ENCODE measurements around the gene KRT74. TPM values are rescaled to one million over a fixed set of nuclear protein-coding genes. Genes with fewer than 3 reads are reported as not detected.

KRT74 gene
- total and polyA plus RNA-seq, 4 experiments from 2014 or later, result not detected

DNA sequence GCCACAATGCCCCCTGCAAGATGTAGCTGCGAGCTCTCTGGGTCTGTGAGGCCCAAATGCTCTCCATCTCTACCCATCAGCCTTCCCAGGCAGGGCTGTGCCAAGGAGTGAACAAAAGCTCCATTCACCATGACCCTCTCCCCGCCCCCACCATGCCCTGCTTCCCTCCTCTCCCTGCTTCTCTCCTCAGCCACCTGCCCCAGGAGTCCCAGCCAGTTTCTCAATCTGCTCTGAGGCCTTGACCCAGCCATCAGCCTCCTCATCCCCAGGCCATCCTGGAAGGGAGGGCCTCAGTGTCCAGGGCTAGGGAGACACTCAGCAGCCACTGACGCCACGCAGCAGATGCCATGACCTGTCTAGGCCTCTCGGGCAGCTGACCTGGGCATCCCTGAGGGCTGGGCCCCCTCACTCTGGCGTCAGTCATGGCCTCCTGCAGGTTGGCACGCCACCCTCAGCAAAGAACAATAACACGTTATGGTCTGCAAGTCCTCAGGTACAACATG is 45.0 kb downstream of the KRT74 start:
- Mint-ChIP-seq H3K36me3 (no peaks in the 10 kb centered on the region), H3K27me3 (peaks cover 0 to 9% of the 10 kb centered on the region in 2 donors), H3K9me3 (no peaks in the 10 kb centered on the region), H3K4me1 (no peaks in the 10 kb centered on the region), H3K27ac (no peak overlapping the region), H3K4me3 (no peak overlapping the region)
- no peak overlapping the region for H3K4me3 ChIP-seq (ENCODE audit: low read length in 2 of 2)
- DNase-seq, result no peak
- no peak overlapping the region for H3K27ac ChIP-seq (ENCODE audit: low read depth, low read length)
- H3K27me3 ChIP-seq (ENCODE audit: insufficient read depth, low read length), result no peaks in the 10 kb centered on the region
- ChIA-PET CTCF (ENCODE audit: partially characterized antibody) (no interaction called here), POLR2A (ENCODE audit: partially characterized antibody) (no interaction called here)
- intact Hi-C loops (cut with micrococcal nuclease), result no loop called here
- no peaks in the 10 kb centered on the region for H3K36me3 ChIP-seq (ENCODE audit: insufficient read depth, low read length)
- no peaks in the 10 kb centered on the region for H3K9me3 ChIP-seq (ENCODE audit: control insufficient read depth in 1 of 2, low read length in 2 of 2)
- no peaks in the 10 kb centered on the region for H3K4me1 ChIP-seq (ENCODE audit: insufficient read depth, low read length)

DNA sequence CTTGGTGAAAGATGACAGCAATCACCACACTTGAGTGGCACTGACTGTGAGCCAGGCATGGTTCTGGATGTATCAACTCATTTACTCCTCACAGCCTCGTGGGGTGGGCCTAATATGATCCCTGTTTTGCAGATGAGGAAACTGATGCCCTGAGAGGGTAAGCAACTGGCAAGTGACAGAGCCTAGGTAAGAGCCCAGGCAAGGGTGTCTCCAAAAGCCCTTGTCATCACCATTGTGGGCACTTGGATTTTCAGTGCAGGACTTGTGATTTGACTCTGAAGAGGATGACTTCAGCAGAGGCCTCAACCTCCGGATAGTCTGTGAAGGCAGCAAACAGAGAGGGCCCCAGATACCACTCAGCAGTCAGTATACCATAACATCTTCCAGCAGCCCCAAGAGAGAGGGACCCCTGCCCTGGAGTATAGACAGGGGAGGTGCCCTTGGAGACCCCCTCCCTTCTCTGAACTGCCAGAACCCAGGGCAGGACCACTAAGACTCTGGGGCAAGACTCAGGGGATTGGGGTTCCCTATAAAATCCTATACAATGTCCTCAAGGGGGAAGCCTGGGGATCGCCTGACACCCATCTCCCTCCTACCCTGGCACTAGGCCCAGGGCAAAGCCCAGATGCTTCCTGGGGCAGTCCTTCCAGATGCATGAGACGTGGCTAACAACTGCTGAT is 46.4 kb downstream of the KRT74 start:
- H3K36me3 ChIP-seq (ENCODE audit: insufficient read depth, low read length), result no peaks in the 10 kb centered on the region
- ChIA-PET CTCF (ENCODE audit: partially characterized antibody) (no interaction called here), POLR2A (ENCODE audit: partially characterized antibody) (no interaction called here)
- intact Hi-C loops (cut with micrococcal nuclease), result no loop called here
- no peaks in the 10 kb centered on the region for H3K4me1 Mint-ChIP-seq
- no peak for DNase-seq
- no peaks in the 10 kb centered on the region for H3K9me3 ChIP-seq (ENCODE audit: control insufficient read depth in 1 of 2, low read length in 2 of 2)
- H3K36me3 Mint-ChIP-seq, result no peaks in the 10 kb centered on the region
- H3K27me3 ChIP-seq (ENCODE audit: insufficient read depth, low read length), result no peaks in the 10 kb centered on the region
- no peaks in the 10 kb centered on the region for H3K9me3 Mint-ChIP-seq
- H3K4me1 ChIP-seq (ENCODE audit: insufficient read depth, low read length), result no peaks in the 10 kb centered on the region
- H3K27ac Mint-ChIP-seq, result no peak overlapping the region
- H3K27ac ChIP-seq (ENCODE audit: low read depth, low read length), result no peak overlapping the region
- no peak overlapping the region for H3K4me3 ChIP-seq (ENCODE audit: low read length in 2 of 2)
- H3K27me3 Mint-ChIP-seq, result peaks cover 2 to 6% of the 10 kb centered on the region in 2 donors
- H3K4me3 Mint-ChIP-seq, result no peak overlapping the region

DNA sequence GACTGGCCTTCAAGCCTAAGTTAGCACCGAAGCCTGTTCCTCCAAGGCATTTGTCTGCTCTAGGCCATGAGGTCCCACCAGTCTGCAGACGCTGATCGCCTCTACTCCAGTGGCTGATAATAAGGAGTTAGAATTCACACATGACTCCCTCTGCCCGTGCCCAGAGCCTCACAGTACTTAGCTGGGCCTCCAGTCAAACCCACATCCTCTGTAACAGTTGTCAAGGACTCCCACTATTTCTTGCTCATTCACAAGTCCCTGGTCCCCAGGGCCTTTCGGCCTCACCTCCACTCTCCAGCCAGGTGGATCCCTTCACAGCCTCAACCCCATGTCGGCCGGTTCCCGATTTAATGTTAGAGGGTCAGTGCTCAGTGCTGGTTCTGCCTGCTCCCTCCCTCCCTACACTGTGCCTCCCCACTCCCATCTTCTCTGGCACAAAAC is 47.1 kb downstream of the KRT74 start:
- DNase-seq, result no peak
- CTCF ChIA-PET (ENCODE audit: partially characterized antibody), result no interaction called here

DNA sequence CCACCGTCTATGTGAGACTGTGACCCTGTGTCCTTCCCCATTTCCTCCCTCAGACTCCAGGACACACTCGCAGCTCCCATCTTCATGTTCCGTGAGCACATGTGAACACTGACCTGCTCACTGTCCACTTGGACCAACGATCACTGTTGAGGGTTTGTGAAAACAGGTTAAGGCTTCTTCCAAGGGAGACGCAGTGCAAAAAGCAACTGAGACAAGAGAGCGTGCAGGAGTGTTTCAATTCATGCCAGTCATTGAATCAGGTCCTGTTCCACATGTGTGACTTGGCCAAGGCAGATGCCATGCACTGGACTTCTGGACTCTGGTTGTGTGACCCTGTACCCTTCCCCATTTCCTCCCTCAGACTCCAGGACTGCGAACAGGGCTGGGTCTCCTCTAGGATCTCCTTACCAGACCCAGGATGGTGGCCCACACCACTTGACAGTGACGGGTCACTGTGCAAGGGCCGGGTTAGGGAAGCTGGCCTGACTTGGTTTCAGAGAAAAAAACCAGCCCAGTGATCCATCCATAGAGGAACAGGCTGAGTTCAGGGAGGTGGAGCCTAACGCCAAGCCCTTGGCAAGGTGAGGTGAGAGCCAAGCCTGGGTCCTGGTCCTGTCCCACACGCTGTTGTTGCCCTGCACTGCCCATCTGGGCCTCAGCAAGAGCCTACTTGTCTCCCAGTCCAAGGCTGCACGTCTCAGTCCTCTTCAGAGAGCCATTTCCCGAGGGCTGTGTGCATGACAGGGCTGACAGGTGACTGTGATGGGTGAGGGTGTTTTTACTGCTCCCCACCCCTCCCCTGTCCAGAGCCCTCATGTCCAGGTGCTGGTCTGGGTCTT is 47.8 kb downstream of the KRT74 start:
- ChIA-PET POLR2A (ENCODE audit: partially characterized antibody) (no interaction called here), CTCF (ENCODE audit: partially characterized antibody) (no interaction called here)
- Mint-ChIP-seq H3K4me3 (no peak overlapping the region), H3K9me3 (no peaks in the 10 kb centered on the region), H3K27ac (no peak overlapping the region), H3K27me3 (peaks cover 2 to 6% of the 10 kb centered on the region in 2 donors), H3K36me3 (no peaks in the 10 kb centered on the region), H3K4me1 (no peaks in the 10 kb centered on the region)
- DNase-seq, result no peak
- no peaks in the 10 kb centered on the region for H3K36me3 ChIP-seq (ENCODE audit: insufficient read depth, low read length)
- no peak overlapping the region for H3K4me3 ChIP-seq (ENCODE audit: low read length in 2 of 2)
- intact Hi-C loops (cut with micrococcal nuclease), result no loop called here
- H3K27me3 ChIP-seq (ENCODE audit: insufficient read depth, low read length), result no peaks in the 10 kb centered on the region
- no peaks in the 10 kb centered on the region for H3K9me3 ChIP-seq (ENCODE audit: control insufficient read depth in 1 of 2, low read length in 2 of 2)
- no peak overlapping the region for H3K27ac ChIP-seq (ENCODE audit: low read depth, low read length)
- no peaks in the 10 kb centered on the region for H3K4me1 ChIP-seq (ENCODE audit: insufficient read depth, low read length)

More for the DNA sequence above, 47.1 kb downstream of the KRT74 start:
- Histone ChIP-seq H3K4me1 (ENCODE audit: insufficient read depth, low read length) (no peaks in the 10 kb centered on the region), H3K27ac (ENCODE audit: low read depth, low read length) (no peak overlapping the region), H3K36me3 (ENCODE audit: insufficient read depth, low read length) (no peaks in the 10 kb centered on the region), H3K9me3 (ENCODE audit: control insufficient read depth in 1 of 2, low read length in 2 of 2) (no peaks in the 10 kb centered on the region), H3K27me3 (ENCODE audit: insufficient read depth, low read length) (no peaks in the 10 kb centered on the region), H3K4me3 (ENCODE audit: low read length in 2 of 2) (no peak overlapping the region)
- Mint-ChIP-seq H3K9me3 (no peaks in the 10 kb centered on the region), H3K4me3 (no peak overlapping the region), H3K27ac (peak overlapping the region in 1 of 7 donors; percentile 68), H3K27me3 (peaks cover 2 to 6% of the 10 kb centered on the region in 2 donors), H3K4me1 (no peaks in the 10 kb centered on the region), H3K36me3 (no peaks in the 10 kb centered on the region)
- POLR2A ChIA-PET (ENCODE audit: partially characterized antibody), result no interaction called here
- intact Hi-C loops (cut with micrococcal nuclease), result no loop called here

DNA sequence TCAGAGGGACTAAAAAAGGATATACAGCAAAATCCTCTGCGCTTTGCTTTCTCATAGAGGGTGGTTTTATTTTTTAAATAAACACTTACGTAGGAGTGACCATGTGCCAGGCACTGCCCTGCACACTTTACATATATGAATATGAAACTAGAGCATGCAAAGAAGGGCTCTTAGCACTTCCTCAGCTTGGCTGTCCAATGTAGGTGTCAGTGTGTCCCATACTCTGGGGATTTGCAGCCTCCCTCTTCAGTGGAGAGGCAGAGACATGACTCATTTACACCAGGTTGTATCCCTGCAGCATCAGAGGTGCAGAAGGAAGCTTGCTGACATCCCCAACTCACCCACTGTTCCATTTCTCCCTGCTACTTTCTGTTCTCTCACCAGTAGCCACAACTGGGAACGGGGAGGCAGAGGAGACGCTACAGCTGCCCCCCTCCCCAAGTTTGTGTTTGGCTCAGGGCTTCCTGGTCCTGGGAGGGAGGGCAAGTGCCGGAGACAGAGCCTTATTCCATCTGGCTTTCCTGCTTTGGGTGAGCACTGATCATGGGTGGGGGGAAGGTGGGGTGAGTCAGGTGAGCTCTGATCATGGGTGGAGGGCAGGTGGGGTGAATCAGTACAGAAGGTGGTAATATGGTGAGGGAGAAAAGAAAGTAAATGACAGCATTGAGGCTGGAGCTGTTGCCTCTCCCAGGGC is 48.6 kb downstream of the KRT74 start:
- no peak overlapping the region for H3K27ac Mint-ChIP-seq
- H3K4me1 Mint-ChIP-seq, result no peaks in the 10 kb centered on the region
- Histone ChIP-seq H3K27ac (ENCODE audit: low read depth, low read length) (no peak overlapping the region), H3K9me3 (ENCODE audit: control insufficient read depth in 1 of 2, low read length in 2 of 2) (no peaks in the 10 kb centered on the region), H3K36me3 (ENCODE audit: insufficient read depth, low read length) (no peaks in the 10 kb centered on the region), H3K4me3 (ENCODE audit: low read length in 2 of 2) (no peak overlapping the region), H3K27me3 (ENCODE audit: insufficient read depth, low read length) (no peaks in the 10 kb centered on the region), H3K4me1 (ENCODE audit: insufficient read depth, low read length) (no peaks in the 10 kb centered on the region)
- H3K9me3 Mint-ChIP-seq, result no peaks in the 10 kb centered on the region
- POLR2A ChIA-PET (ENCODE audit: partially characterized antibody), result no interaction called here
- H3K4me3 Mint-ChIP-seq, result no peak overlapping the region
- no peaks in the 10 kb centered on the region for H3K36me3 Mint-ChIP-seq
- peaks cover 2 to 6% of the 10 kb centered on the region in 2 donors for H3K27me3 Mint-ChIP-seq
- DNase-seq, result no peak
- intact Hi-C loops (cut with micrococcal nuclease), result no loop called here
- CTCF ChIA-PET (ENCODE audit: partially characterized antibody), result no interaction called here

DNA sequence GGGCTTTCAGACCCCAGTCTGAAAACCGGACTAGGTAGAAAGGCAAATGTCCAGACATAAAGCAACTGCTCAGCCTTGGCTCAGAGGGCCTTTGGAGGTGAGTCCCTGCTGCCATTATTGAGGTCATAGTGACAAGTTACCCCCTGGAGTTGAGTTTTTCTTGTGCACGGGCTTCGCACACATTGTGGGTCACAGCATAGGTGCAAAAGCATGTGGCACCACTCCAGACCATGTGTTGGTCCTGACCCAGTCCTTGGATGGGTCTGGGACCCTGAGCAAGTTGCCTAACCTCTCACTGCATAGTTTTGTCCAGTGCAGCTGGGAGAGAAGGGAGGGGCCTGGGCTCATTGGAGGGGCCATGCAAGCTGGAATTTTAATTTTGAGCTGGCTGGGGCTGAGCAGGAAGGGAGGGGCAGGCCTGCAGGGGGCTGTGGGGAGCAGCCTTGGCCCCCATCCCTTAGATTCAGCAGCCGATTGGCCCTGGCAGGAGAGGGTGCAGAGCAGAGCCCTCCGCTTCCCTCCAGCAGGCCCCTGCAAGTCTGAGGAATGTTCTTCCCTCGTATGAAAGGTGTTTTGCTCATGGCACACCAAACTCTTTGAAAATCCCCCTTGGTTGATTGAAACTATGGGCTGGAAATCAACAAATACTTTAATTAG is 49.3 kb downstream of the KRT74 start:
- Mint-ChIP-seq H3K4me3 (no peak overlapping the region), H3K4me1 (no peaks in the 10 kb centered on the region), H3K27me3 (peaks cover 2 to 4% of the 10 kb centered on the region in 2 donors), H3K9me3 (no peaks in the 10 kb centered on the region), H3K36me3 (no peaks in the 10 kb centered on the region), H3K27ac (no peak overlapping the region)
- ChIA-PET CTCF (ENCODE audit: partially characterized antibody) (no interaction called here), POLR2A (ENCODE audit: partially characterized antibody) (no interaction called here)
- Histone ChIP-seq H3K9me3 (ENCODE audit: control insufficient read depth in 1 of 2, low read length in 2 of 2) (no peaks in the 10 kb centered on the region), H3K27ac (ENCODE audit: low read depth, low read length) (no peak overlapping the region), H3K27me3 (ENCODE audit: insufficient read depth, low read length) (no peaks in the 10 kb centered on the region), H3K4me3 (ENCODE audit: low read length in 2 of 2) (no peak overlapping the region), H3K36me3 (ENCODE audit: insufficient read depth, low read length) (no peaks in the 10 kb centered on the region), H3K4me1 (ENCODE audit: insufficient read depth, low read length) (no peaks in the 10 kb centered on the region)
- no peak for DNase-seq
- intact Hi-C loops (cut with micrococcal nuclease), result no loop called here

DNA sequence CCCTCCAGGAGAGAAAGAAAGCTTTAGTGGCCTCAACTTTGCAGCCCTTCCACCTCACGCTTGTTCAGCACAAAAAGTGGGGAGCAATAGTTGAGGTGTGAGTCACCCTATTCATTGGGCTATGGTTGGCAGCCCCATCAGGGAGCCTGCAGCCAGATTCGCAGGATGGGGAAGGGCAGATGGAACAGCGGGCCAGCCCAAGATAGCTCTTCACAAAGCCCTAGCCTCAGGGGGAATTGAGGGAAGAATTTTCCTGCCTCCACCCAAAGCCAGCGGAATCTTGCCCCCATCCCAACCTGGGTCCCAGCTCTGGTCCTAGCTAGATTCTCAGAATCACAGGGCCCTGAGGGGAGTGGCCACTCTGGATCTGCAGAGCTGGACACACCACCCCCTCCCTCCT is 49.8 kb downstream of the KRT74 start:
- no peak for DNase-seq
- intact Hi-C loops (cut with micrococcal nuclease), result no loop called here
- POLR2A ChIA-PET (ENCODE audit: partially characterized antibody), result no interaction called here
- no peaks in the 10 kb centered on the region for H3K4me1 Mint-ChIP-seq
- no peak overlapping the region for H3K4me3 Mint-ChIP-seq
- no peaks in the 10 kb centered on the region for H3K4me1 ChIP-seq (ENCODE audit: insufficient read depth, low read length)
- no peaks in the 10 kb centered on the region for H3K9me3 Mint-ChIP-seq
- peaks cover 2 to 4% of the 10 kb centered on the region in 2 donors for H3K27me3 Mint-ChIP-seq
- no peaks in the 10 kb centered on the region for H3K9me3 ChIP-seq (ENCODE audit: control insufficient read depth in 1 of 2, low read length in 2 of 2)
- no peaks in the 10 kb centered on the region for H3K27me3 ChIP-seq (ENCODE audit: insufficient read depth, low read length)
- no peaks in the 10 kb centered on the region for H3K36me3 Mint-ChIP-seq
- H3K27ac Mint-ChIP-seq, result no peak overlapping the region
- no peaks in the 10 kb centered on the region for H3K36me3 ChIP-seq (ENCODE audit: insufficient read depth, low read length)
- no peak overlapping the region for H3K27ac ChIP-seq (ENCODE audit: low read depth, low read length)
- CTCF ChIA-PET (ENCODE audit: partially characterized antibody), result no interaction called here
- H3K4me3 ChIP-seq (ENCODE audit: low read length in 2 of 2), result no peak overlapping the region

Data from CD4-positive, alpha-beta memory T cell (primary cell).